Hypothalamus (tissue), 51 donors: Measurements from ENCODE around the gene EXOC4.
A peak's percentile ranks its signal among the peaks of the same experiment; 100 is the strongest.
"Not testable (repeated sequence)": the region's sequence is repeated elsewhere in the genome, so short reads cannot be mapped to it uniquely, and the experiment has no call there.

Experiments
- DNase-seq, 51 donors: peaks; one replicate each; lab custom pipeline; 2025; lab: John Stamatoyannopoulos, UW

Gene EXOC4

GRCh38 chr7:133773601-133774000 lies 520.7 kb downstream of the EXOC4 start:
- no peak for DNase-seq

GRCh38 chr7:133775201-133775600 lies 522.3 kb downstream of the EXOC4 start:
- no peak for DNase-seq

GRCh38 chr7:133776266-133776665 lies 523.4 kb downstream of the EXOC4 start:
- DNase-seq, result no peak

- DNase-seq, result no peak
Measured at GRCh38 chr7:133777701-133778100, 524.8 kb downstream of the EXOC4 start.

- DNase-seq, result no peak
Measured at GRCh38 chr7:133778472-133778871, 525.6 kb downstream of the EXOC4 start.

- DNase-seq, result not testable (repeated sequence)
Measured at GRCh38 chr7:133779538-133779937, 526.7 kb downstream of the EXOC4 start.

- DNase-seq, result no peak
Measured at GRCh38 chr7:133780912-133781311, 528.0 kb downstream of the EXOC4 start.

- DNase-seq, result no peak
Measured at GRCh38 chr7:133781486-133782090, 528.7 kb downstream of the EXOC4 start.

- no peak for DNase-seq
Measured at GRCh38 chr7:133782470-133782869, 529.6 kb downstream of the EXOC4 start.

GRCh38 chr7:133783276-133783675 lies 530.4 kb downstream of the EXOC4 start:
- DNase-seq, result no peak

- DNase-seq, result peak in 1 of 51 donors; percentile 24
Measured at GRCh38 chr7:133784486-133785001, 531.7 kb downstream of the EXOC4 start.

- DNase-seq, result no peak
Measured at GRCh38 chr7:133786401-133786937, 533.6 kb downstream of the EXOC4 start.

GRCh38 chr7:133789974-133790373 lies 537.1 kb downstream of the EXOC4 start:
- no peak for DNase-seq

- no peak for DNase-seq
Measured at GRCh38 chr7:133790911-133791310, 538.0 kb downstream of the EXOC4 start.

GRCh38 chr7:133794479-133794878 lies 541.6 kb downstream of the EXOC4 start:
- no peak for DNase-seq

GRCh38 chr7:133795068-133795665 lies 542.3 kb downstream of the EXOC4 start:
- no peak for DNase-seq

GRCh38 chr7:133796782-133797745 lies 544.2 kb downstream of the EXOC4 start:
- no peak for DNase-seq

- no peak for DNase-seq
Measured at GRCh38 chr7:133797818-133798520, 545.1 kb downstream of the EXOC4 start.

GRCh38 chr7:133801341-133801740 lies 548.5 kb downstream of the EXOC4 start:
- DNase-seq, result no peak

GRCh38 chr7:133804127-133804526 lies 551.2 kb downstream of the EXOC4 start:
- DNase-seq, result no peak
